GM23248 (cell line): ENCODE results near the gene PDE6G. TPM values are rescaled to one million over a fixed set of nuclear protein-coding genes. Genes with fewer than 3 reads are reported as not detected.
A peak's percentile ranks its signal among the peaks of the same experiment; 100 is the strongest.
"Not testable (repeated sequence)": the region's sequence is repeated elsewhere in the genome, so short reads cannot be mapped to it uniquely, and the experiment has no call there.

ENCODE experiments used
- DNase-seq: peaks from one replicate; pipeline ENCODE4 v3.0.0-alpha.2; 2015
- H2AFZ ChIP-seq: fragments of 200-600 bp; sonication (generic); 2 replicates; pipeline ENCODE4 v1.6.1; 2016; ENCODE audit warnings: antibody characterized with exemption
- H3F3A ChIP-seq: fragments of 200-600 bp; sonication (generic); 2 replicates; pipeline ENCODE4 v1.6.1; 2016; ENCODE audit warnings: mild to moderate bottlenecking, antibody characterized with exemption, mixed run types; ENCODE audit not compliant: insufficient read depth
- H3K27ac ChIP-seq: fragments of 200-600 bp; sonication (generic); 2 replicates; pipeline ENCODE4 v1.5.1; 2016; ENCODE audit warnings: mild to moderate bottlenecking
- H3K27me3 ChIP-seq: fragments of 200-600 bp; sonication (generic); replicated peaks from 2 replicates; pipeline ENCODE4 v1.6.1; 2016; ENCODE audit warnings: mild to moderate bottlenecking; ENCODE audit not compliant: insufficient read depth
- H3K36me3 ChIP-seq: fragments of 200-600 bp; sonication (generic); 2 replicates; pipeline ENCODE4 v1.6.1; 2016; ENCODE audit warnings: low read depth, mild to moderate bottlenecking
- H3K4me1 ChIP-seq: fragments of 200-600 bp; sonication (generic); 2 replicates; pipeline ENCODE4 v1.6.1; 2016; ENCODE audit warnings: mild to moderate bottlenecking; ENCODE audit not compliant: insufficient read depth
- H3K4me2 ChIP-seq: fragments of 200-600 bp; sonication (generic); one replicate; pipeline ENCODE4 v1.6.1; 2016; ENCODE audit warnings: mild to moderate bottlenecking; ENCODE audit not compliant: unreplicated experiment
- H3K4me3 ChIP-seq: fragments of 200-600 bp; sonication (generic); 2 replicates; pipeline ENCODE4 v1.5.1; 2016; ENCODE audit warnings: mild to moderate bottlenecking
- H3K79me2 ChIP-seq: fragments of 200-600 bp; sonication (generic); 2 replicates; pipeline ENCODE4 v1.6.1; 2016; ENCODE audit warnings: mild to moderate bottlenecking; ENCODE audit not compliant: insufficient read depth
- H3K9ac ChIP-seq: fragments of 200-600 bp; sonication (generic); 2 replicates; pipeline ENCODE4 v1.6.1; 2016; ENCODE audit warnings: mild to moderate bottlenecking
- H3K9me2 ChIP-seq: fragments of 200-600 bp; sonication (generic); 2 replicates; pipeline ENCODE4 v1.6.1; 2016; ENCODE audit warnings: mixed run types, mild to moderate bottlenecking, moderate library complexity; ENCODE audit not compliant: insufficient read depth
- H3K9me3 ChIP-seq: fragments of 200-600 bp; sonication (generic); one replicate; pipeline ENCODE4 v1.6.1; 2017; ENCODE audit warnings: low read depth
- H4K20me1 ChIP-seq: fragments of 200-600 bp; sonication (generic); 2 replicates; pipeline ENCODE4 v1.6.0; 2016; ENCODE audit not compliant: insufficient read depth
- EZH2 ChIP-seq: fragments of 200-600 bp; sonication (generic); IDR thresholded peaks from 2 replicates; pipeline ENCODE4 v1.6.1; 2018; ENCODE audit warnings: antibody characterized with exemption, mild to moderate bottlenecking; ENCODE audit not compliant: insufficient read depth, poor library complexity, severe bottlenecking
- EZH2phosphoT487 ChIP-seq: fragments of 200-600 bp; sonication (generic); IDR thresholded peaks from 2 replicates; pipeline ENCODE4 v1.6.1; 2018; ENCODE audit warnings: antibody characterized with exemption, moderate library complexity, mild to moderate bottlenecking, low read depth; ENCODE audit not compliant: insufficient read depth
- WGBS, 2 experiments: methylation state at CpG; one replicate each; pipeline ENCODE4 v1.1.6; 2015 to 2017; ENCODE audit warnings: low lambda C conversion rate in 2 of 2, low coverage in 1 of 2; ENCODE audit errors: missing lambda C conversion rate in 2 of 2; 5-methylcytosine and 5-hydroxymethylcytosine counted together
- in situ Hi-C: fragments of 300-500 bp; cut with MboI; formaldehyde crosslinking; loops from 2 replicates; pipeline ENCODE4 v1.15.0; 2020
- polyA plus RNA-seq: library from polyadenylated mRNA; unstranded; fragments of >200 nt; fragmentation: Nextera tagmentation; extraction: Ambion mirVana; gene quantifications from 2 replicates; pipeline ENCODE4 v1.2.1, GENCODE V29; 2016
- total RNA-seq: library from RNA; depleted of rRNA; stranded (reverse); fragments of >200 nt; shearing (Covaris generic); gene quantifications from 2 replicates; pipeline ENCODE4 v1.2.3, GENCODE V29; 2014

PDE6G gene
- total and polyA plus RNA-seq, 2 experiments from 2014 or later, result not detected

- in situ Hi-C loops, result no loop called here
- Histone ChIP-seq H3K27ac (no peak overlapping the region), H3F3A (0 out of 2 replicates have a peak, but pooled peaks cover 9% of the 10 kb centered on the region), H3K9me2 (no peaks in the 10 kb centered on the region), H3K4me1 (0 out of 2 replicates have a peak, but pooled peaks cover under 1% of the 10 kb centered on the region), H3K27me3 (no peaks in the 10 kb centered on the region), H3K4me2 (no peak overlapping the region), H2AFZ (no peak overlapping the region), H4K20me1 (no peaks in the 10 kb centered on the region), H3K36me3 (no peaks in the 10 kb centered on the region; the same call in 1 of the 2 replicates), H3K79me2 (peaks cover 57% of the 10 kb centered on the region), H3K9ac (no peak overlapping the region), H3K4me3 (no peak overlapping the region), H3K9me3 (no peaks in the 10 kb centered on the region)
- 90 to 91% methylated on average over 15 to 16 of the region's 17 CpGs for WGBS, 2 experiments
- TF ChIP-seq EZH2 (no peak), EZH2phosphoT487 (no peak)
- DNase-seq, result no peak
Observed at GRCh38 chr17:81676906-81677305, 20.6 kb upstream of the PDE6G start.

- DNase-seq, result peak; percentile 53
- 33 to 39% methylated on average over 18 of the region's 18 CpGs for WGBS, 2 experiments
- not testable (repeated sequence) for H3K9me2 ChIP-seq
Observed at GRCh38 chr17:81675515-81676221, 19.3 kb upstream of the PDE6G start.

GRCh38 chr17:81673561-81674258 is 17.4 kb upstream of the PDE6G start:
- Histone ChIP-seq H3K4me3 (no peak overlapping the region), H3K79me2 (peaks cover 47% of the 10 kb centered on the region), H2AFZ (no peak overlapping the region), H3K27me3 (no peaks in the 10 kb centered on the region), H3K4me1 (no peaks in the 10 kb centered on the region), H3F3A (0 out of 2 replicates have a peak, but pooled peaks cover 9% of the 10 kb centered on the region), H3K27ac (no peak overlapping the region), H3K9me3 (no peaks in the 10 kb centered on the region), H3K9me2 (no peaks in the 10 kb centered on the region), H3K36me3 (no peaks in the 10 kb centered on the region; the same call in 1 of the 2 replicates), H3K4me2 (no peak overlapping the region), H4K20me1 (no peaks in the 10 kb centered on the region), H3K9ac (no peak overlapping the region)
- 75 to 79% methylated on average over 18 of the region's 18 CpGs for WGBS, 2 experiments
- no peak for DNase-seq
- in situ Hi-C loops, result no loop called here
- TF ChIP-seq EZH2 (no peak), EZH2phosphoT487 (no peak)

More at GRCh38 chr17:81675515-81676221, 19.3 kb upstream of the PDE6G start:
- H2AFZ ChIP-seq, H3F3A ChIP-seq, H3K4me3 ChIP-seq, H3K27ac ChIP-seq, in situ Hi-C loops, H3K27me3 ChIP-seq, H4K20me1 ChIP-seq, H3K9me3 ChIP-seq, H3K36me3 ChIP-seq, H3K4me1 ChIP-seq, H3K9ac ChIP-seq, H3K4me2 ChIP-seq: not testable (repeated sequence)
- peaks cover 50% of the 10 kb centered on the region for H3K79me2 ChIP-seq

DNA sequence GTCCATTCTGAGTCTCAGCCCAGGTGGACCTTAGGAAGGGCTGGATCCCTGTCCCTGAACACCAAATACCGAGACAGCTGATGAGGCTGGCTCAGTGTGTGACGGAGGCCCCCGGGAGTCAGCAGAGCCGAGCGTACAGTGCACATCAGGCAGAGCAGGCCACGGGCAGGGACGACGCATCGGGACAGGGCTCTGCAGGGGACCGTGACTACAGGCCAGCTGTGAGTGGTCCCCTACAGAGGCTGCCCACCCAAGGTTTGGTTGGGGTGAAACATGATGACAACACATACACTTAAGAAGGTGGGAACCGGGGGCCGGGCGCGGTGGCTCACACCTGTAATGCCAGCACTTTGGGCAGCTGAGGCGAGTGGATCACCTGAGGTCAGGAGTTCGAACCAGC is 16.6 kb upstream of the PDE6G start:
- H3K4me3 ChIP-seq, result no peak overlapping the region
- H3K9ac ChIP-seq, result no peak overlapping the region
- in situ Hi-C loops, result no loop called here
- 87 to 93% methylated on average over 16 of the region's 16 CpGs for WGBS, 2 experiments
- no peaks in the 10 kb centered on the region; the same call in 1 of the 2 replicates for H3K36me3 ChIP-seq
- no peaks in the 10 kb centered on the region for H3K9me3 ChIP-seq
- no peaks in the 10 kb centered on the region for H4K20me1 ChIP-seq
- H2AFZ ChIP-seq, result no peak overlapping the region
- peaks cover 48% of the 10 kb centered on the region for H3K79me2 ChIP-seq
- no peaks in the 10 kb centered on the region for H3K4me1 ChIP-seq
- 0 out of 2 replicates have a peak, but pooled peaks cover 9% of the 10 kb centered on the region for H3F3A ChIP-seq
- no peaks in the 10 kb centered on the region for H3K9me2 ChIP-seq
- no peak for DNase-seq
- no peak overlapping the region for H3K4me2 ChIP-seq
- TF ChIP-seq EZH2 (no peak), EZH2phosphoT487 (no peak)
- no peak overlapping the region for H3K27ac ChIP-seq
- no peaks in the 10 kb centered on the region for H3K27me3 ChIP-seq
